NCI-H2227 (cell line): ENCODE measurements around the gene HS6ST2.

Experiments
- DNase-seq: peaks from one replicate; lab custom pipeline; 2025; ENCODE audit not compliant: unreplicated experiment; lab: John Stamatoyannopoulos, UW

Gene HS6ST2

GRCh38 chrX:132807411-132808030 is 150.9 kb downstream of the HS6ST2 start:
- no peak for DNase-seq

GRCh38 chrX:132802033-132802432 is 156.4 kb downstream of the HS6ST2 start:
- DNase-seq: no peak

GRCh38 chrX:132795181-132795580 is 163.2 kb downstream of the HS6ST2 start:
- no peak for DNase-seq

DNA sequence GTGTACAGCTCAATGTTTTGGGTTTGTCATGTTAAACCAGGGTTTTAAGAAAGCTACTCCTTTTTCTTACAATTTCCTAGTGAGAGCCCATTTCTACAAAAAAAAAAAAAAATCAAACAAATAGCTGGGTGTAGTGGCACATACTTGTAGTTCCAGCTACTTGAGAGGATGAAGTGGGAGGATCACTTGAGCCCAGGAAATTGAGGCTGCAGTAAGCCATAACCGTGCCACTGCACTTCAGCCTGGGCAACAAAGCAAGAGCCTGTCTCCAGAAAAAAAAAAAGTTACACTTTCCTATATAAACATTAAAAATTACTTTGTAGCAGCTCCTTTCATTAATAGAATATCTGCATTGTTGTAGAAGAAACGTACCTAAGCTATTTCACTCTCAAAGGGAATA is 166.7 kb downstream of the HS6ST2 start:
- DNase-seq: no peak

DNA sequence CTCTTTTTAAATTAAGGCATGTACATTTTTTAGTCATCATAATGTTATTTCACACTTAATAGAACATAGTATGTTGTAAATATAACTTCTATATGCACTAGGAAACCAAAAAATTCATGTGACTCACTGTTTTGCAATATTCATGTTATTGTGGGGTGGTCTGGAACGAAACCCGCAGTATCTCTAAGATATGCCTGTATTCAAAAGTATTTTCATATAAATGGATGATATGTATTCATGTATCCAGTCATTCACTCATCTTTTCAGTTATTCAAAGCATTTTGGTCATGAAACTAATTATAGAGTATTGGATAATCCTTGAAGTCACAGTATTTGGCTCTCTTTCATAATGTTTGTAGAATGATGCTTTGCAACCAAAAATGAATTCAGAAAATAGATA is 168.1 kb downstream of the HS6ST2 start:
- no peak for DNase-seq

- no peak for DNase-seq
Measured at GRCh38 chrX:132786217-132786616, 172.2 kb downstream of the HS6ST2 start.

- DNase-seq: no peak
Measured at GRCh38 chrX:132778917-132779316, 179.5 kb downstream of the HS6ST2 start.

- no peak for DNase-seq
Measured at GRCh38 chrX:132776486-132777210, 181.8 kb downstream of the HS6ST2 start.

- DNase-seq: no peak
Measured at GRCh38 chrX:132775263-132775823, 183.1 kb downstream of the HS6ST2 start.

DNA sequence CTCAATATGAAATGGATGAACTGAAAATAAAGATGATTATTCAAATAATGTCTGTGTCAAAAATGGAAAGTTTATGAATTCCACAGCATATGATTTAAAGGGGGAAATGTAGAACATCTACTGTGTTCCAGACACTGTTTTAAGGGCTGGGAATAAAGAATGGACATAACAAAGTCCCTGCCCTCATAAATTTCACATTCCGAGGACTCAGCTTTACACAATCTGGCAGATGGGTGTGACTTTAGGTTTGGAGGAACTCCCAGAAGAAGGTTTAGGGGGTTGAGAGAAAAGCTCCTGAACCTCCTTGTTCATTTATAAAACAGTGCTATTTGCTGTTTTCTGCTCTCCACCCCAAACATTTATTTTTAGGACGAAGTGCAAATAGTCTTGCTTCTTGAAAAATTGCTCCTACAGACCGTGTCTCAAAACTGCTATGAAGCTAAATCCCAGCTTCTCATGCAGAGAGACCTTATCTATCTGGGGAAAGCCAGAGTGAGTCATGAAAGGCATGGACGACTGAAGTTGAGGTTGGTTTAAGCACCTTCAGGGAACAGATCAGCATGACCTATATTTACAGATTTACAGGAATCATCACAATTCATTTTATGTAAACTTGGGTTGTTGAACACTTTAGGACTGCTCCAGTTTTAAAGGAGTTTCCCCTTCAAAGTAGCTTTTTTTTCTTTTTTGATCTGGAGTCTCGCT is 184.3 kb downstream of the HS6ST2 start:
- DNase-seq: no peak

DNA sequence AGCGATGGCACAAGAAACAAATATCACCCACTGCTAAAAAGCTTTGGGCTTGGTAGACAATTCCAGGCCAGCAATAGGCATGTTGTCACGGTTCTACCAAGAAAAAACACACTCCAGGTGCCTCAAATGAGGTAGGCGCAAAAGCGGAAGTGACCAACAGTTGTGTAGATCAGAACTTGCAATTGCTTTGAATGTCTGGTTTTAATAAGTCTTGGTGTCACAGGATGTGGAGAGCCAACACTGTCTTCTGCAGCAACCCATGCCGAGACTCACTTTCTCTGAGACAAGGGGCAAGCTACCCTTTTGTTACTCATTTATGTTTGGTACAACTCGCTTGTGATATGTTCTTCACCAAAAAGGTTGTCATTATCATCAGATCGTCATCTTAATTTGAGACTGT is 188.8 kb downstream of the HS6ST2 start:
- no peak for DNase-seq

DNA sequence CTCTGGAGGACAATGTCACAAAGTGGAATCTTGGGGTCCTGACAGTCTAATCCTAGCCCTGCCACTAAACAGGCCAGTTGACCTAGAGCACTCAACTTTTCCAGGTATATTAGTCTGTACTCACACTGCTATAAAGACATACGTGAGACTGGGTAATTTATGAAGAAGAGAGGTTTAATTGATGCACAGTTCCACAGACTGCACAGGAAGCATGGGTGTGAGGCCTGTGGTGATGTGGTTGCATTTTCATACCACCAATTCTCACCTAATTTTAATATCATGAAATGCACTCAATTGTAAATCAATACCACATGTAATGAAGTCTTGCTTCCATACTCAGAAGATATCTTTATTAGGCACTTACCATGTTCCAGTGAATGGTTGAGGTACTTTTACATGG is 192.0 kb downstream of the HS6ST2 start:
- no peak for DNase-seq

- no peak for DNase-seq
Measured at GRCh38 chrX:132763528-132763927, 194.9 kb downstream of the HS6ST2 start.

GRCh38 chrX:132758759-132759158 is 199.7 kb downstream of the HS6ST2 start:
- DNase-seq: no peak

DNA sequence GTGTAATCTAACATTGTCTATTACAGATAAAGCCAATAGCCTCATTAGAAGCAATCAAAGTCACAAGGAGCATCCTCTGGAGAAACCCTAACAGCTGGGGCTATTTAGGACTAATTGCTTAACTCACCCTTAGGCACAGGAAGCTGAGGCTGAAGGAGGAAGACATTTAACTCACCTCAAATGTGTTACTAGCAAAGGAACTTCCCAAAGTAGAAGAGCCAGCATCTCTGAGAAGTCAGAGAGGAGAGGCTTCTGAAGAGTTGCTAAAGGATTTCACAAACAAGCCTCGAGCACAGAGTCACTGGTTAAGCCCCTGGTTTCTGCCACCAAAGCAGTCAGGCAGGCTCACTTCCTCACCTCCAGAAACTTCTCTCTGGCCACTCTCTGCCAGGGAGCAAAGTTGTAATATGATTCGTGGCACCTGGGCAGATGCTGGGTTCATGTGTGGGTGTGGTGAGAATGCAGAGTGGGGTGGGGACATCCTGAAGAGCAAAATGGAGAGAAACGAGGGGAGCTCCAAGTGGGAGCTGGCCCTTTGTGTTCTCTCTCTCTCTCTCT is 201.3 kb downstream of the HS6ST2 start:
- no peak for DNase-seq

- DNase-seq: no peak
Measured at GRCh38 chrX:132756439-132756838, 202.0 kb downstream of the HS6ST2 start.

DNA sequence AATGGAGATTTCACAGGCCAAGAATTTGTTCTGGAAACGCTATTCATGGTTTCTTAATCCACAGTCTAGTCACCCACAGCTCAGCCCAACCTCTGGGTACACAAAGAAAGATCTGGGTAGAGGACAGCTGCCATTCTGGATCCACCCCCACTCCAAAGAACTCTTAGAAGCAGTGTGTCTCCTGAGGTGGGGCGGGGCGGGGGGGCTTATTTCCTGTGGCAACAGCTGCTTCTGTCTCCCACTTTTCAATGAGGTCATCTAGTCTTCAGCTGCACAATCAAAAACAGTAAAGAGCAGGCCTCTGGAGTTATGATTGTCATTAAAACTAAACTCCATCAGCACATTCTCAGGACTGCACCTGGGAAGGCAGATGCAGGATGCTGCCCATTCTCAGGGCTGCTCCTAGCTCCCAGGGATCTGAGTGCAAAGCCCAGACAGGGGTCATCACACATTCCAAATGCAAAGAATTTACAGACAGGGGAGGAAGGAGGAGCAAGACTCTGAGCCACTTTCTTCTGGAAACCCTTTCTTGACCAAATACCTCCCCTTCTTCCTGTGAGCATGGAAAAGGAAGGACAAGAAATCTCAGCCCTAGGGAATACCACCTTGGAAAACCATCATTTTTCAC is 207.3 kb downstream of the HS6ST2 start:
- DNase-seq: no peak

GRCh38 chrX:132750331-132751062 is 207.9 kb downstream of the HS6ST2 start:
- DNase-seq: no peak

GRCh38 chrX:132749406-132749805 is 209.0 kb downstream of the HS6ST2 start:
- DNase-seq: no peak

DNA sequence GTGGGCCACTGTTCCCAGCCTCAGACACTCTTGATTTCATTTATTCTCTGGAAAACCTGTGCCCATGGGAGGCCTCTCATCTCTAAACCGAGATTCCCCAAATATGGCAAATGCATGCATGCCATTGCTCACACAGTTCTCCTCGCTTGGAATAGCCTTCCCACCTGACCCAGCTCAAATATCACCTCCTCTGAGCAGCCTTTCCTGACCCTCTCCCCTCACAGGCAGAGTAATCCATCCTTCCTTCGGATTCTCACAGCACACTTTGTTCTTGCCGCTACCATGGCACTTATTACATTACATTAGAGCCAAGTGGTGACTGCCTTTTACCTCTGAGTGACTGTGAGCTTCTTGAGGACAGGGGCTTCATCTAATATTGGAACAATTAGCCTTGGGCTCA is 209.5 kb downstream of the HS6ST2 start:
- no peak for DNase-seq
